GM23248 (cell line): ENCODE results near the gene IFI44.

Experiments used
- EZH2 ChIP-seq: fragments of 200-600 bp; sonication (generic); IDR thresholded peaks from 2 replicates; pipeline ENCODE4 v1.6.1; 2018; ENCODE audit warnings: antibody characterized with exemption, mild to moderate bottlenecking; ENCODE audit not compliant: insufficient read depth, poor library complexity, severe bottlenecking
- EZH2phosphoT487 ChIP-seq: fragments of 200-600 bp; sonication (generic); IDR thresholded peaks from 2 replicates; pipeline ENCODE4 v1.6.1; 2018; ENCODE audit warnings: antibody characterized with exemption, moderate library complexity, mild to moderate bottlenecking, low read depth; ENCODE audit not compliant: insufficient read depth

DNA sequence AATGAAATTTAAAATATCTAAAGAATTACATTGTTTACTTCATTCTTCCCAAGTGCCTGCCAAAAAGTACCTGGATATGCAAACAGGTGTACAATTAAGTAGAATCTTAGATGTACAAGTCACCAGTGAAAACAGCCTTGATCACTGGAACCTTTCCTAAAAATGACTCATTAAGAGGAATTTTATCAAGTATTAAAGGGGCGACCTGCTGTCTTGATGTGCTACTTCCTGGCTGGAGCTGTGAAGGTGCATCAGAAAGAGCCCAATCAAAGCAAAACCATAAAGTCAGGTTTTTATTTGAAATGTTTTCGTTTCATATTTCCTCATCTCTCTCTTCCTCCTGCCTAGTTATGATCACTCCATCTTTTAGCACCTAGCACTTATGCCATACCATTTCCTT lies 33.4 kb downstream of the IFI44 start:
- TF ChIP-seq EZH2phosphoT487 (no peak), EZH2 (no peak)
